Neural progenitor cell (in vitro differentiated cells): ENCODE measurements around the gene OPRL1. TPM values are rescaled to one million over a fixed set of nuclear protein-coding genes. Genes with fewer than 3 reads are reported as not detected.

Experiments
- DNase-seq: peaks from one replicate; pipeline ENCODE4 v3.0.0-alpha.2; 2016; ENCODE audit warnings: low spot score
- H2AFZ ChIP-seq: fragments of 200-600 bp; sonication (generic); replicated peaks from 2 replicates; pipeline ENCODE4 v1.6.1; 2016; ENCODE audit warnings: antibody characterized with exemption
- H3F3A ChIP-seq: fragments of 200-600 bp; sonication (generic); 2 replicates; pipeline ENCODE4 v1.6.1; 2016; ENCODE audit warnings: antibody characterized with exemption, low read depth
- H3K27ac ChIP-seq: fragments of 200-600 bp; sonication (generic); 2 replicates; pipeline ENCODE4 v1.5.1; 2016; ENCODE audit warnings: mild to moderate bottlenecking
- H3K27me3 ChIP-seq: fragments of 200-600 bp; sonication (generic); 2 replicates; pipeline ENCODE4 v1.6.1; 2016; ENCODE audit warnings: mild to moderate bottlenecking, moderate library complexity
- H3K36me3 ChIP-seq: fragments of 200-600 bp; sonication (generic); 2 replicates; pipeline ENCODE4 v1.5.1; 2016
- H3K4me1 ChIP-seq: fragments of 200-600 bp; sonication (generic); 2 replicates; pipeline ENCODE4 v1.6.1; 2016; ENCODE audit warnings: mixed run types
- H3K4me2 ChIP-seq: fragments of 200-600 bp; sonication (generic); 2 replicates; pipeline ENCODE4 v1.6.1; 2016
- H3K4me3 ChIP-seq: fragments of 200-600 bp; sonication (generic); 2 replicates; pipeline ENCODE4 v1.5.1; 2016
- H3K79me2 ChIP-seq: fragments of 200-600 bp; sonication (generic); 2 replicates; pipeline ENCODE4 v1.6.1; 2016; ENCODE audit warnings: low read depth
- H3K9ac ChIP-seq: fragments of 200-600 bp; sonication (generic); 2 replicates; pipeline ENCODE4 v1.6.1; 2016
- H3K9me3 ChIP-seq: fragments of 200-600 bp; sonication (generic); 2 replicates; pipeline ENCODE4 v1.5.1; 2016; ENCODE audit warnings: low read depth
- H4K20me1 ChIP-seq: fragments of 200-600 bp; sonication (generic); 2 replicates; pipeline ENCODE4 v1.6.1; 2016; ENCODE audit warnings: low read depth
- H3K27ac Mint-ChIP-seq: 3 replicates; pipeline ENCODE4 v1.8.0; 2021; ENCODE audit warnings: mixed read lengths
- H3K27me3 Mint-ChIP-seq: 2 replicates; pipeline ENCODE4 v1.8.0; 2022; ENCODE audit warnings: low read depth, mild to moderate bottlenecking, inconsistent platforms, moderate library complexity, mixed read lengths; ENCODE audit not compliant: insufficient read depth
- H3K36me3 Mint-ChIP-seq: 3 replicates; pipeline ENCODE4 v1.8.0; 2021; ENCODE audit warnings: mixed read lengths
- H3K4me1 Mint-ChIP-seq: 3 replicates; pipeline ENCODE4 v1.8.0; 2021; ENCODE audit warnings: mixed read lengths
- H3K4me3 Mint-ChIP-seq: 3 replicates; pipeline ENCODE4 v1.8.0; 2021; ENCODE audit warnings: mild to moderate bottlenecking, moderate library complexity, mixed read lengths
- H3K9me3 Mint-ChIP-seq: 3 replicates; pipeline ENCODE4 v1.8.0; 2020; ENCODE audit warnings: mixed read lengths
- CTCF ChIP-seq: fragments of 200-600 bp; sonication (generic); IDR thresholded peaks from 2 replicates; pipeline ENCODE4 v1.5.1; 2017; ENCODE audit warnings: antibody characterized with exemption, mild to moderate bottlenecking
- EZH2 ChIP-seq: fragments of 200-600 bp; sonication (generic); IDR thresholded peaks from 2 replicates; pipeline ENCODE4 v1.6.1; 2017; ENCODE audit warnings: antibody characterized with exemption, mild to moderate bottlenecking, moderate library complexity
- EZH2phosphoT487 ChIP-seq: fragments of 200-600 bp; sonication (generic); IDR thresholded peaks from 2 replicates; pipeline ENCODE4 v1.6.1; 2017; ENCODE audit warnings: antibody characterized with exemption
- total RNA-seq: library from RNA; depleted of rRNA; stranded (reverse); fragments of >200 nt; gene quantifications from 2 replicates; pipeline ENCODE4 v1.2.3, GENCODE V29; 2015; ENCODE audit warnings: low replicate concordance

OPRL1 gene
- total RNA-seq, 1 donor from 2014 or later = 1.3 TPM

GRCh38 chr20:64051561-64052325, 28.1 kb upstream of the OPRL1 start:
- H3K27ac Mint-ChIP-seq = no peak overlapping the region
- H3K4me1 ChIP-seq = peaks cover 8% of the 10 kb centered on the region
- TF ChIP-seq EZH2 = no peak
- no peak for TF ChIP-seq EZH2phosphoT487
- TF ChIP-seq CTCF = no peak
- H4K20me1 ChIP-seq = peaks cover 18% of the 10 kb centered on the region
- H3K9me3 ChIP-seq = no peaks in the 10 kb centered on the region
- H3K27me3 Mint-ChIP-seq = peaks cover 31% of the 10 kb centered on the region
- no peak overlapping the region for H3K27ac ChIP-seq
- H3K27me3 ChIP-seq = peaks cover 66% of the 10 kb centered on the region
- H3K36me3 ChIP-seq = no peaks in the 10 kb centered on the region
- H3K4me1 Mint-ChIP-seq = peaks cover 17% of the 10 kb centered on the region
- no peak for DNase-seq
- H3K36me3 Mint-ChIP-seq = no peaks in the 10 kb centered on the region
- H3K9ac ChIP-seq = no peak overlapping the region
- no peaks in the 10 kb centered on the region for H3K79me2 ChIP-seq
- peaks cover 19% of the 10 kb centered on the region for H3F3A ChIP-seq
- no peak overlapping the region for H3K4me3 Mint-ChIP-seq
- no peak overlapping the region for H3K4me3 ChIP-seq
- no peak overlapping the region for H3K4me2 ChIP-seq
- no peak overlapping the region for H2AFZ ChIP-seq
- H3K9me3 Mint-ChIP-seq = peaks cover 2% of the 10 kb centered on the region

DNA sequence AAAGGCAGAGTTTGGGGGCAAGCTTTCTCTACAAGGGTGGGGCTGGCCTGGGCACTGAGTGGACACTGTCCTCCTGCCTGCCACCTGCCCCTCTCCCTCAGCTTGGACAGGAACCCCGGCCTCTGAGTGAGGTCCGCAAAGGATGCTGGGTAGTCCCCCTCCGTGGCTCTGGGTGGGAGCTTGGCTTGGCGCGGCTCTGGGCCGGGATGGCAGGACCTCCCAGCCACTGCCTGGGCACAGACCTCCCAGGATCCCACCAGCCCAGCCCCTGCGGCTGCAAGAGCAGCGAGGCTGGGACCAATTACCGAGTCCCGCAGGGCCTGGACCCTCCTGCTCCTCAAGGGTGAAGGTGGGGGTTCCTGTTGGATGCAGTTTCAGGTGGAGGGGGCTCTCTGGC, 27.6 kb upstream of the OPRL1 start:
- Histone ChIP-seq H3K79me2 (no peaks in the 10 kb centered on the region), H3K9ac (no peak overlapping the region), H3K27ac (no peak overlapping the region), H3K4me3 (no peak overlapping the region), H3K27me3 (peaks cover 60% of the 10 kb centered on the region), H3K9me3 (no peaks in the 10 kb centered on the region), H3F3A (peaks cover 23% of the 10 kb centered on the region), H4K20me1 (peaks cover 14% of the 10 kb centered on the region), H3K4me2 (no peak overlapping the region), H2AFZ (no peak overlapping the region), H3K36me3 (no peaks in the 10 kb centered on the region), H3K4me1 (peaks cover 8% of the 10 kb centered on the region)
- Mint-ChIP-seq H3K27ac (no peak overlapping the region), H3K4me3 (no peak overlapping the region), H3K27me3 (peaks cover 26% of the 10 kb centered on the region), H3K36me3 (no peaks in the 10 kb centered on the region), H3K9me3 (peaks cover 2% of the 10 kb centered on the region), H3K4me1 (peaks cover 19% of the 10 kb centered on the region)
- DNase-seq = no peak
- TF ChIP-seq EZH2 (no peak), CTCF (no peak), EZH2phosphoT487 (no peak)

DNA sequence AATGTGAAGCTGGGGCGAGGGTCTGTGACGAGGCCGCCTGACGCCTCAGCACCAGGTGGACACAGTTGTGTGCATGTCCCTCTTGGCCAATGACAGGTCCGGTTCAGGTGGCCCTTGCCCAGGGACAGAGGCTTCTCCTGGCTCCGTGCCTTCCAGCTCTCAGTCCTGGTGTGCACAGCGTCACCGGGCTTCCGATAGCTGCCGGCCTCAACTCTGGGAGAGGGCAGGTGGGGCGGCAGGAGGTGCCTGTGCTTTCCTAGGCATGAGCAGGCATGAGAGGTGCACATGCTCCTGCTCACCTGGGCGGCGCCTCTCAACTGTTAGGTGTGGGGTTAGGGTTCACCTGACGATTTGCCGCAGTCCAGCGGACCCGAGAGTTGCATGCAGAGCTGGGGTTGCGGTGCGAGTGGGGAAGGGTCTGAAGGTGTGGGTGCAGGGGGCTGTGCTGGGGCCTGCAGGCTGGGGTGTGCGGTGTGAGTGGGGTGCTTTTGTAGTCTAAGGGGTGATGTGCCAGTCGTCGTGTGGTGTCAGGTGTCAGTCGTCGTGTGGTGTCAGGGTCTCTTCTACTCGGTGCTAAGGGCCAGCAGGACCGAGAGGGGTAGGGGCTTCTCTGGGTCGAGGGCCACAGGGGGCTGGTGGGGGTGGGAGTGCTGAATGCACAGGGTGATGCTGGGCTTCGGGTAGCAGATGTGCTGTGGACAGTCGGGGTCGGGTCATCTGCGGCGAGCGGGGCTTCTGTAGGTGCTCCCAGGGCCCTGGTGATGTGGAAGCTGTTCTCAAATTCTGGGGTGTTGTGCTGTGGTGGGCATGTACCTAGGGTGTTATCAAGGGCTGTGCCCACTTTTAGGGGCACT, 26.7 kb upstream of the OPRL1 start:
- H3K9ac ChIP-seq = no peak overlapping the region
- H3K27ac ChIP-seq = no peak overlapping the region
- peaks cover 15% of the 10 kb centered on the region for H3F3A ChIP-seq
- Mint-ChIP-seq H3K4me1 (peaks cover 21% of the 10 kb centered on the region), H3K36me3 (no peaks in the 10 kb centered on the region), H3K4me3 (peak overlapping the region; percentile 71), H3K27ac (no peak overlapping the region), H3K9me3 (peaks cover 2% of the 10 kb centered on the region), H3K27me3 (peaks cover 23% of the 10 kb centered on the region)
- H3K4me2 ChIP-seq = no peak overlapping the region
- H4K20me1 ChIP-seq = peaks cover 5% of the 10 kb centered on the region
- no peaks in the 10 kb centered on the region for H3K79me2 ChIP-seq
- no peak overlapping the region for H3K4me3 ChIP-seq
- no peak overlapping the region for H2AFZ ChIP-seq
- peaks cover 8% of the 10 kb centered on the region for H3K4me1 ChIP-seq
- peaks cover 51% of the 10 kb centered on the region for H3K27me3 ChIP-seq
- DNase-seq = no peak
- no peaks in the 10 kb centered on the region for H3K9me3 ChIP-seq
- TF ChIP-seq EZH2 (no peak), CTCF (no peak), EZH2phosphoT487 (no peak)
- H3K36me3 ChIP-seq = no peaks in the 10 kb centered on the region
